ENCODE results near the gene RGS1.
"Not testable (repeated sequence)": the region's sequence is repeated elsewhere in the genome, so short reads cannot be mapped to it uniquely, and the experiment has no call there.

RGS1 gene, protein sequence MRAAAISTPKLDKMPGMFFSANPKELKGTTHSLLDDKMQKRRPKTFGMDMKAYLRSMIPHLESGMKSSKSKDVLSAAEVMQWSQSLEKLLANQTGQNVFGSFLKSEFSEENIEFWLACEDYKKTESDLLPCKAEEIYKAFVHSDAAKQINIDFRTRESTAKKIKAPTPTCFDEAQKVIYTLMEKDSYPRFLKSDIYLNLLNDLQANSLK

DNA sequence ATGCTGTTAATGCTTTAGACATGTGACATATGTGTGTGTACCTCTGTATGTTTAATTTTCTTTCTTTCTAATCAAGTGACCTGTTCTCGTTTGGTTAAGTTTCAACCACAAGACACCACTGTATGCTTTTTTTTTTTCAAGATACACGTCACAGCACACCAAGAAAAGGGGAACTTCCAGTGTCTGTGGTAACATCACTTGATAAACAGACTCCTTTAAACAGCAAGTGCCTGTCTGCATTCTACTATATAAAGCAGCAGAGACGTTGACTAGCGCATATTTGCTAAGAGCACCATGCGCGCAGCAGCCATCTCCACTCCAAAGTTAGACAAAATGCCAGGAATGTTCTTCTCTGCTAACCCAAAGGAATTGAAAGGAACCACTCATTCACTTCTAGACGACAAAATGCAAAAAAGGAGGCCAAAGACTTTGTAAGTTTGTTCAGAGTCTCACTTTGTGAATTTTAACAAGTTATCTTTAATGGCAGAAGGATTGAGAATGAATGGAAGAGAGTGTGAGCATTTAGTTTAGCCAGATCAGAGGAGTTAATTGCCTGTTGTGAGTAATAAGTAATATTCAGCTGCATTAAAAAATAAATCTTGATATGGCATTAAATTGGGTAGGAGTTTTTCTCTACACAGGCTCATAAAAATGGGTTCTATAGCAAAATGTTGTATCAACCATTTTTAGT lies at the start of gene RGS1:
Gene RGS1 (plus strand): TSS at position 275 of the 691 bp plus-strand sequence. CDS start 20 bp downstream, at position 295.
- intact Hi-C loops (cut with micrococcal nuclease) = loop anchor here (2.0 kb wide), 1 partner anchor 59 kb away; no protein-coding TSS in a partner anchor
- H3K27ac Mint-ChIP-seq = peak within 1 kb of the TSS; percentile 83
- no peaks in the 10 kb centered on the region for H3K27me3 Mint-ChIP-seq
- H3K4me3 Mint-ChIP-seq = peak within 1 kb of the TSS; percentile 35
- H3K36me3 Mint-ChIP-seq (ENCODE audit: low read depth) = no peaks in the 10 kb centered on the region
- peaks cover 8% of the 10 kb centered on the region for H3K4me1 Mint-ChIP-seq (ENCODE audit: low read depth)
- peaks cover 4% of the 10 kb centered on the region for H3K9me3 Mint-ChIP-seq

DNA sequence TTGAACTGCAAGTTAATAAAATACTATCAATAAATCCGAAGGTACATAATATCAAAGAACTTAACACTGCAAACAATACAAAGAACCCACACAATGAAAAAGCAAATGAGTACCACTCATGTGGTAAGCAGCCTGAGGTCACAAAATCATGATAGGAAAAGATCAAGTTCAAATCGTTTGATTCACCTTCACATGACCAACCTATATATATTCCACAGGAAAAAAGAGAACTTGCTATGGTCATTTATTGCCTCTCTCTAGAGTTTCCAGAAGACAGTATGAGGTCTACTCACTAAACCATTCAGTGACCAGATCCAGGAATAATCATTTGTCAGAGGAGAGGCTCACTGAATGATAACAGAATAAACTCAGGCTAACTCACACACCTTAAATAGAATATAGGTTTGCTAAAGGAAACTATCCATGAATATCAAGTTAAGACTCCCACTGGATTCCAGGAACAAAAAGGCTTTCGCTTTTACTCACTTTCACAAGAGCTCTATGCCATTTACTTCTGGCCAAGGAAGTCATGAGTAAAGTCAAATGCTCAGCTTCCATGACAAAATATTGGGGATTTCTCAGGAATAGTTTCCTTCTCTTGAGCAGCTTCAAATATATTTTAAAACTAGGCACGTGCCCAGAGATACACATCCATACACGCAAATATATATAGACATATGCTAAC lies 48.3 kb upstream of the RGS1 start:
- Mint-ChIP-seq H3K36me3 (ENCODE audit: low read depth) (no peaks in the 10 kb centered on the region), H3K9me3 (no peaks in the 10 kb centered on the region), H3K4me1 (ENCODE audit: low read depth) (peaks cover 48% of the 10 kb centered on the region), H3K27ac (no peak overlapping the region), H3K4me3 (no peak overlapping the region), H3K27me3 (no peaks in the 10 kb centered on the region)
- intact Hi-C loops (cut with micrococcal nuclease) = loop anchor here (5.0 kb wide), 1 partner anchor 35 kb away; no protein-coding TSS in a partner anchor

DNA sequence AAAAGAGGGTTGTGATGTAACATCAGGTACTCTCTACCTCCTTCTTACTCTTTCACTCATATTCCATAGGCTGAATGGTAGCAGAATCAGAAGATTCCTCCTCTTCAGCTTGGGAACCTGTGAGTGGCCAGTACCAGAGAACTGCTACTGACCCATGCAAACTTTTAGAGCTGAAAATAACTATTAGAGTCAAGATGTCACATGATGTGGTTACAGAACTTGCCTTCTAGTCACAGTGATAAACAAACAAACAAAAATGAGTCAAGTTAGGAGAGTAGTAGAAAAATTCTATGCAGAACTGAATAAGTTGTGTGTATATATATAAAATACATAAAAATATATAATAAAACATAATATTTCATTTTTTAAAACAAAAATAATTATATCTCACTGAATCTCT lies 47.6 kb upstream of the RGS1 start:
- Mint-ChIP-seq H3K9me3 (no peaks in the 10 kb centered on the region), H3K27ac (no peak overlapping the region), H3K27me3 (no peaks in the 10 kb centered on the region), H3K36me3 (ENCODE audit: low read depth) (no peaks in the 10 kb centered on the region), H3K4me3 (no peak overlapping the region), H3K4me1 (ENCODE audit: low read depth) (peaks cover 48% of the 10 kb centered on the region)
- intact Hi-C loops (cut with micrococcal nuclease) = loop anchor here (5.0 kb wide), 1 partner anchor 34 kb away; no protein-coding TSS in a partner anchor

DNA sequence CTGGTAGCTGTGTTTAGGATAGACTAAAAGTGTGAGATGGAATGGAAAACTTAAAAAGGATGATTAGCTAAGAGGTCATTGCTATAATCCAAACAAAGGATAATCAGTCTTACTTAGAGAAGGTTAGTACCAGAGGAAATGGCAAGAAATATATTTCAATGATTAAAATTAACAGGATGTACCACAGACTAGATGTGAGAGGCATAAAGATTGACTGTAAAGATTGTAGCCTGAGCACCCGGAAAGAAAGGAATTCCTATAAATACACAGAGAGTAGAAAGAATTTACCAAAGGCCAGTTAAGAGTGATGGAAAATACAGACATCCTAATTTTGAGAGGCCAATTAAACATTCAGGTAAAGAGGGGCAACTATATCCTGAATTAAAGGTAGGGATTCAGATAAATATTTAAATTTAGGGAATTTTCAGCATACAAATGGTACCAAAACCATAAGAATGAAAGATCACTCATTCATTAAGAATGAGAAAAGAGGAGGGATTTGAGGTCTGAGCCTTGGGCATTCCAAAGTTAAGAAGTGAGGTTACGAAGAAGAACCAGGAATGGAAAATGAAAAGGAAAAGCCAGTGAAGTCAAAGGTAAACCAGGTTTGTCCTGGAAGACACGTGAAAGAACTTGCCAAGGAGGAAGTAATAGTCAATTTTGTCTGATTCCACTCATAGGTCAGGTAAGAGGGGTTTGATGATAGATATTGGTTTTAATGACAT lies 46.4 kb upstream of the RGS1 start:
- Mint-ChIP-seq H3K36me3 (ENCODE audit: low read depth) (no peaks in the 10 kb centered on the region), H3K9me3 (no peaks in the 10 kb centered on the region), H3K27me3 (no peaks in the 10 kb centered on the region), H3K4me1 (ENCODE audit: low read depth) (peaks cover 46% of the 10 kb centered on the region), H3K4me3 (no peak overlapping the region), H3K27ac (peak overlapping the region; percentile 83)
- intact Hi-C loops (cut with micrococcal nuclease) = loop anchor here (5.0 kb wide), 1 partner anchor 33 kb away; no protein-coding TSS in a partner anchor

DNA sequence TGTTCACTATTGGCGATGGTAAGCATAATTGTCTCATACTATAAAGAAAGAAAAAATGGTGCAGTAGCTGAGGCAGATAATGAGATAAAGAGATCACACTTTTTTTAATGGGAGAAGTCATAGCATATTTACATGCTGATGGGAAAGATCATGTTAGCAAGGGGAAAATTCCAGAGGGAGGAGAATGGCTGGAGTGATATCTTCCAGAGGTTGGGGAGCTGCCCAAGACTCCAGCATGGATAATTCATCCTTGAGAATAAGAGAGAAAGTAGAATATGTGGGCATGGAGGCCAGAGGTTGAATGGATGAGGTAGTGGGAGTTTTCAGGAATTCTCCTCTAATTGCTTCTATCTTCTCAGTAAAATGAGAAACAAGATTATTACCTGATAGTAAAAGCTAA lies 45.8 kb upstream of the RGS1 start:
- intact Hi-C loops (cut with micrococcal nuclease) = loop anchor here (1.0 to 5.0 kb wide), 2 partner anchors 15 to 32 kb away; no protein-coding TSS in a partner anchor
- peaks cover 42% of the 10 kb centered on the region for H3K4me1 Mint-ChIP-seq (ENCODE audit: low read depth)
- no peaks in the 10 kb centered on the region for H3K27me3 Mint-ChIP-seq
- H3K27ac Mint-ChIP-seq = peak overlapping the region; percentile 83
- H3K9me3 Mint-ChIP-seq = no peaks in the 10 kb centered on the region
- no peaks in the 10 kb centered on the region for H3K36me3 Mint-ChIP-seq (ENCODE audit: low read depth)
- peak overlapping the region; percentile 50 for H3K4me3 Mint-ChIP-seq

DNA sequence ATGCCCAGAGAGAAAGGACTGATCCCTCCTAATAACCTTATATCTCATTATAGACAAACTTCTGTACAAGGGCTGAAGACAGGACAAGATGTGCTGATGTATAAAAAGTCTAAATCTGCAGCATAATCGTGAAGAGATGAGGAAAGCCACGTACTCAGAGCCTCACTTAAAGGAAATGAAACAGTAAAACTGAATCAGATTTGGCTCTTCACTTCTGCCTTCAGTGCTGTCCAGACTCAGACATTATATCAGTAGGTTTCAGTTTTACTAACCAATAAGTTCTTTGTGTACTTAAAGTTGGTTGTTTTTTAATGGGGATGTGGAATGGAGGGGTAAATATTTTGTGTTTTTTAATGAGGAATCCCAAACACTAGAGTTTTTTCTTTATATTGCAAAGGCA lies 45.3 kb upstream of the RGS1 start:
- Mint-ChIP-seq H3K4me1 (ENCODE audit: low read depth) (peaks cover 42% of the 10 kb centered on the region), H3K36me3 (ENCODE audit: low read depth) (no peaks in the 10 kb centered on the region), H3K27ac (peak overlapping the region; percentile 83), H3K27me3 (no peaks in the 10 kb centered on the region), H3K4me3 (no peak overlapping the region), H3K9me3 (no peaks in the 10 kb centered on the region)
- intact Hi-C loops (cut with micrococcal nuclease) = loop anchor here (1.0 kb wide), 1 partner anchor 15 kb away; no protein-coding TSS in a partner anchor

DNA sequence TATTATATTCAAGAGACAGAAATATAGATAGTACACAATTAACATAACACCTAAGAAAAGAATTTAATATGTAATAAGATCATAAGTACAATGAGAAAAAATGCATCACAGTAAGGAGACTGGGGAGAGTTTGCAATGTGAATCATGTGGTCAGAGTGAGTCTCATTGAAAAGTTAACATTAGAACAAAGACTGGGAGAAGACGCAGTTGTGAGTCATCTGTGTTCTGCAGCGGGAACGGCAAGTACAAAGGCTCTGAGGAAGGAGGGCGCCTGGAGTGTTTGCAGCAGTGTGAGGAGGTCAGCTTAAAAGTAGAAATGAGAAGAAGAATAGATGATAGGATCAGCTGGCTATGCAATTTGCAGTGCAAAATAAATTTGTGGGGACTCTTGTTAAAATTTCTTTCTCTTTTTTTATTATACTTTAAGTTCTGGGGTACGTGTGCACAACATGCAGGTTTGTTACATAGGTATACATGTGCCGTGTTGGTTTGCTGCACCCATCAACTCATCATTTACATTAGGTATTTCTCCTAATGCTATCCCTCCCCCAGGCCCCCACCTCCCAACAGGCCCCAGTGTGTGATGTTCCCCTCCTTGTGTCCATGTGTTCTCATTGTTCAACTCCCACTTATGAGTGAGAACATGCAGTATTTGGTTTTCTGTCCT lies 44.4 kb upstream of the RGS1 start:
- H3K4me3 Mint-ChIP-seq; H3K9me3 Mint-ChIP-seq; H3K36me3 Mint-ChIP-seq (ENCODE audit: low read depth); intact Hi-C loops (cut with micrococcal nuclease); H3K27me3 Mint-ChIP-seq: not testable (repeated sequence)
- H3K4me1 Mint-ChIP-seq (ENCODE audit: low read depth) = peaks cover 42% of the 10 kb centered on the region
- peak overlapping the region; percentile 19 for H3K27ac Mint-ChIP-seq

DNA sequence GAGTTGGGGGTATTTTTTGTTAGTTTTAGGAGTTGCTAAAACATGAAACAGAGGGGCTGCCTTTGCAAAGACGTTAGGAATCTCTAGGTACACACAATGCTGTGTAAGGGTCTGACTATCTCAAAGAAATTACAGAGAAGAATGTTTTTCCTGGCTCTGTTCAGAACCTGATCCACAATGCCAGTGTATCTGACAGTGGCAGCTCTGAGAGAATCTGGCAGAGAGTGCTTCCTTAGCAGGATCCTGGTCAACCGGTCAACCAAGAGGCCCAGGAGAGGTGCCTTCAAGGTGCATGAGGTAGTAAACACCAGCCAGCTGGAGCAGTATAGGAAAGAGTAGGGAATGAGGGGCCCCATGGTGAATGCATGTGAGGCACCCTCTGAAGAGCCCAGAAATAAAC lies 40.9 kb upstream of the RGS1 start:
- intact Hi-C loops (cut with micrococcal nuclease) = no loop called here
- Mint-ChIP-seq H3K4me3 (no peak overlapping the region), H3K9me3 (no peaks in the 10 kb centered on the region), H3K36me3 (ENCODE audit: low read depth) (no peaks in the 10 kb centered on the region), H3K27me3 (no peaks in the 10 kb centered on the region), H3K4me1 (ENCODE audit: low read depth) (peaks cover 34% of the 10 kb centered on the region), H3K27ac (no peak overlapping the region)

DNA sequence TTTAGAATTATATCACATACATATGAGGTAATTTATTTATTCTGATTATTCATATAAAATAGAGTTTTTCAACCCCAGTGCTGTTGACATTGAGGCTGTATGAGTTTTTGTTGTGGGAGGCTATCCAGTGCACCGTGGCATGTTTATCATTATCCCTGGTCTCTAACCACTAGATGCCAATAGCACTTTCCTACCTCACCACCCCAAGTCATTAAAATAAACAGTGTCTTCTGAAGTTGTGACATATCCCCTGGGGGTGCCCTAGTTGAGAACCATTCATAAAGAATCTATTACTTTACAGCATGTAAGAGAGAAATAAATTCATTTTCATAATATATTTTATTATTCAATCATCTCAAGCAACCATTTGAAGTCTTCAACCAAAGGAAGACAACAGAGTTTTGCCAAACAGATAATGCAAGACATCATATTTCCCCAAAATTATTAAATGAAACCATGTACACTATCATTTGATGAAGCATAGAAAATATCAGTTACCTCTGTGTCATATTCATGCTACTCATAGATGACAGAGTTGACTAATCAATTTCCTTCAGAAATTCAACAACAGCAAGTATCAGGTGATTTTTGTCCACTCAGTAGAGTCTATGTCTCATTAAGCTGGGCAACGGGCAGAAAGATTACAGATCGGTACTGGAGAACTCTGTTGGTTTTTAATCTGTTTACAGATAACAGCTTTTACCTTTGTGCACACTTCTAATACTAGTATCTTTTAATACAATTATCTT lies 39.5 kb upstream of the RGS1 start:
- Mint-ChIP-seq H3K27ac (no peak overlapping the region), H3K4me3 (no peak overlapping the region), H3K9me3 (no peaks in the 10 kb centered on the region), H3K27me3 (no peaks in the 10 kb centered on the region), H3K4me1 (ENCODE audit: low read depth) (peaks cover 21% of the 10 kb centered on the region), H3K36me3 (ENCODE audit: low read depth) (no peaks in the 10 kb centered on the region)
- intact Hi-C loops (cut with micrococcal nuclease) = no loop called here

DNA sequence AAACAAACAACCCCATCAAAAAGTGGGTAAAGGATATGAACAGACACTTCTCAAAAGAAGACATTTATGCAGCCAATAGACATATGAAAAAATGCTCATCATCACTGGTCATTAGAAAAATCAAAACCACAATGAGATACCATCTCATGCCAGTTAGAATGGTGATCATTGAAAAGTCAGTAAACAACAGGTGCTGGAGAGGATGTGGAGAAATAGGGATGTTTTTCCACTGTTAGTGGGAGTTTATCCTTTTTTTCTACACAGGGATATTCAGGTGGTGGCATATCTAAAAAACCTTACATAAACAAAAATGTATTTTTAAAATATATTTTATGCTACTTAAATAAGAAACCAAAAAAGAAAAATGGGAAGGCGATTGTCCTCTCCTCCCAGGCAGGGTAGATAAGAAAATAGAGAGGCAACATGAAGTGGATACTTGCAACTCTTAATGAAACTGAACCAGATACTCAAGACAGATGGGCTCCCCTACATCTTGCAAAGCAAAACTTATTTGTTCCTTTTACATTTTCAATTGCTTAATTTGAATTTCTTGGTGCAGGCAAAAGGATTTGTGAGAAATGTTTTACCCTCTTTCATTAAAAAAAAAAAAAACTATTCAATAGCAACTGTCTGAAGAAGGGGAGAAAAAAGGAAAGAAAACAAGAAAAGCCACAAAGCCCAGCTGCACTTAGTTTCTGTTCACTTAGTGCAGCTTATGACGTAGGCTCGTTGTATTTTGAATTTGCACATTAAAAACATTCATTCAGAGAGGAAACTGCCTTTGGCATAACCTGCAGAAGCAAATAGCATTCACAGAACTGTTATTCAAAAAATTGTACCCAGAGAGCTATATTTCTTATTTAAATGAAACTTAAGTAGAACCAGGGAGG lies 36.9 kb upstream of the RGS1 start:
- H3K27ac Mint-ChIP-seq = no peak overlapping the region
- H3K4me3 Mint-ChIP-seq = no peak overlapping the region
- H3K4me1 Mint-ChIP-seq (ENCODE audit: low read depth) = peaks cover 15% of the 10 kb centered on the region
- no peaks in the 10 kb centered on the region for H3K9me3 Mint-ChIP-seq
- intact Hi-C loops (cut with micrococcal nuclease) = no loop called here
- no peaks in the 10 kb centered on the region for H3K36me3 Mint-ChIP-seq (ENCODE audit: low read depth)
- H3K27me3 Mint-ChIP-seq = no peaks in the 10 kb centered on the region

DNA sequence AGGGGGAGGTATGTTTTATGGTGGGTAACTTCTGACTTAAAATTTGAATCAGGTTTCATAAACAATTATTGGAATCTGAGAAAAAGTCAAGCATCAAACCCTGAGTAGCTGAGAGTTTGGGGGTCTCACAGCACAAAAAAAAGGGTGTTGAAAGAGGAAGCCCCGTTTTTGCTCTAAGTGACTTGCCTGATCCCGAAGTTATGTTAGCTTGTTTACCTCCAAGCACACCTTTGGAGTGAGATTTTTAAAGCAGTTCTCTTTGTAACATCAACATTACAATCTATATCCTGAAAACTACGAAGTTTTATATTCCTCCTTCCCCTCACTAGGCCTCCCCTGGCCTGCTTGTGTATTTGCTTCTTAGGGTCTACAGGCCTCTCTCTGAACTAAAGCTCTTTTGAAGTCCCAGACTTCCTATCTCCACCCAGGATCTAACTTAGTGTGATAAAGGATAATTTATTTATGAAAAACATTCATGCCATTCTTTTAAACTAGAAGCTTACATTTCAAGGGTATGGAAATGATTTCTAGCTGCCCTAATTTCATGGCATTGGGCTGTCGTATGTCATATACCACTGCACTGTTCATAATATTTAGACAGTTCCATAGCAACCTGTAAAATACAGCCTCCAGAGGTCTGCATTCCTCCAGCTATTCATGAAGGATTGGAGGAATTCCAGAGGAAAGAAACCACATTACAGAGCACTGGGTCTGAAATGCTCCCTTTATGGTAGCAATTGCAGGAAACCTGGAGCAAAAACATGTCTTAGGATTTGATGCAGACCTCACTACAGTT lies 36.1 kb upstream of the RGS1 start:
- peaks cover 18% of the 10 kb centered on the region for H3K4me1 Mint-ChIP-seq (ENCODE audit: low read depth)
- intact Hi-C loops (cut with micrococcal nuclease) = no loop called here

More for the DNA sequence above, 36.1 kb upstream of the RGS1 start:
- Mint-ChIP-seq H3K4me3 (no peak overlapping the region), H3K27ac (no peak overlapping the region), H3K27me3 (no peaks in the 10 kb centered on the region), H3K9me3 (no peaks in the 10 kb centered on the region), H3K36me3 (ENCODE audit: low read depth) (no peaks in the 10 kb centered on the region)

Measured in dendritic cell treated with granulocyte-macrophage colony-stimulating factor and Interleukin-4, amounts not matched to agents 40 ng/mL and 50 ng/mL, for 4 days (primary cell).